Erythroblast (primary cell): ENCODE measurements around the gene C11orf21.

Experiments
- GATA1 ChIP-seq: IDR thresholded peaks from 2 replicates; pipeline ENCODE4 v1.6.1; 2011; ENCODE audit warnings: low read depth, mild to moderate bottlenecking, control low read depth, low read length, moderate library complexity
- POLR2A ChIP-seq: IDR thresholded peaks from 2 replicates; pipeline ENCODE4 v1.6.1; 2011; ENCODE audit warnings: mild to moderate bottlenecking, low read length

DNA sequence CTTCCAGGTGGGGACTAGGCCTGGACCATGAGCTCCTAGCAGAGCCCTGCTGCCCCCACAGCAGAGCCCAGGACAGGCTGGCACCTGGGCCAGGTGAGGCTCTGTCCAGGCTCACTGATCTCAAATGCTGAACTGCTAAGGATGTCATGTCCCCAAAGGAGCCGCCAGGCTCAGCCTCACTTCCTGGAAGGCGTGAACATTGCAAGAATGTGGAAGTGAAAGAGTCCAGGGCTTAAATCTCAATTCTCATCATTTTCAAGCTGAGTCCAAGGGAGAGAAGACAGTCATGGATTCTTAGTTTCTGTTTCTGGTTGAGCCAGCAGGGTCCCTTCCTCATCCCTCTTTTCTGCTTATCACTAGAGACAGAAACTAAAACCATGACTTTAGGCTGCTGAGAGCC is 36.3 kb downstream of the C11orf21 start:
- TF ChIP-seq POLR2A, result no peak
- TF ChIP-seq GATA1, result no peak
